Peyer's patch (tissue), 4 donors: ENCODE data around the gene GDPD2. TPM values are rescaled to one million over a fixed set of nuclear protein-coding genes. Genes with fewer than 3 reads are reported as not detected.

Experiments used
- DNase-seq, 3 donors: peaks; one replicate each; pipeline ENCODE4 v3.0.0-alpha.2; 2017 to 2019
- H3K27ac ChIP-seq, 4 donors: fragments of 200-600 bp; sonication (generic); one replicate each; pipeline ENCODE4 v1.5.1; 2016 to 2019
- H3K27me3 ChIP-seq, 2 donors: fragments of 200-600 bp; sonication (generic); one replicate each; pipeline ENCODE4 v1.5.1; 2019
- H3K36me3 ChIP-seq, 3 donors: fragments of 200-600 bp; sonication (generic); one replicate each; pipeline ENCODE4 v1.5.1; 2016 to 2019
- H3K4me1 ChIP-seq, 4 donors: fragments of 200-600 bp; sonication (generic); one replicate each; pipeline ENCODE4 v1.5.1; 2016 to 2019
- H3K4me3 ChIP-seq, 4 donors: fragments of 200-600 bp; sonication (generic); 1 replicate in 3 of 4; 2 replicates in 1 of 4; pipeline ENCODE4 v1.5.1; 2016 to 2019; ENCODE audit warnings: mild to moderate bottlenecking in 1 of 4
- H3K9me3 ChIP-seq, 4 donors: fragments of 200-600 bp; sonication (generic); one replicate each; pipeline ENCODE4 v1.5.1; 2016 to 2019; ENCODE audit warnings: mild to moderate bottlenecking in 1 of 4
- POLR2A ChIP-seq, 2 donors: fragments of 450-650 bp; IDR thresholded peaks; one replicate each; pipeline ENCODE4 v1.5.1; 2017; ENCODE audit warnings: antibody characterized with exemption in 2 of 2, mild to moderate bottlenecking in 2 of 2, moderate library complexity in 2 of 2
- small RNA-seq, 2 donors: library from RNA; depleted of rRNA; stranded (forward); fragments of <200 nt; gene quantifications; one replicate each; pipeline ENCODE3, GENCODE V24; 2016
- total RNA-seq, 4 donors: library from RNA; depleted of rRNA; stranded (reverse); fragments of >200 nt; gene quantifications; one replicate each; pipeline ENCODE4 v1.1.0, GENCODE V29; 2016
- TF ChIP-seq, protein P1 (sequence below), 6 experiments: fragments of 450-650 bp in 4 of 6; fragments of 200-600 bp in 2 of 6; sonication (generic) in 1 of 6; IDR thresholded peaks; one replicate each; pipeline ENCODE4 v1.5.1; 2017 to 2019; ENCODE audit warnings: antibody characterized with exemption in 6 of 6, mild to moderate bottlenecking in 3 of 6, moderate library complexity in 1 of 6

The GDPD2 gene
- total RNA-seq, 4 donors from 2014 or later: 37.0 to 84.4 (median 78.8) TPM; not detected in 1

DNA sequence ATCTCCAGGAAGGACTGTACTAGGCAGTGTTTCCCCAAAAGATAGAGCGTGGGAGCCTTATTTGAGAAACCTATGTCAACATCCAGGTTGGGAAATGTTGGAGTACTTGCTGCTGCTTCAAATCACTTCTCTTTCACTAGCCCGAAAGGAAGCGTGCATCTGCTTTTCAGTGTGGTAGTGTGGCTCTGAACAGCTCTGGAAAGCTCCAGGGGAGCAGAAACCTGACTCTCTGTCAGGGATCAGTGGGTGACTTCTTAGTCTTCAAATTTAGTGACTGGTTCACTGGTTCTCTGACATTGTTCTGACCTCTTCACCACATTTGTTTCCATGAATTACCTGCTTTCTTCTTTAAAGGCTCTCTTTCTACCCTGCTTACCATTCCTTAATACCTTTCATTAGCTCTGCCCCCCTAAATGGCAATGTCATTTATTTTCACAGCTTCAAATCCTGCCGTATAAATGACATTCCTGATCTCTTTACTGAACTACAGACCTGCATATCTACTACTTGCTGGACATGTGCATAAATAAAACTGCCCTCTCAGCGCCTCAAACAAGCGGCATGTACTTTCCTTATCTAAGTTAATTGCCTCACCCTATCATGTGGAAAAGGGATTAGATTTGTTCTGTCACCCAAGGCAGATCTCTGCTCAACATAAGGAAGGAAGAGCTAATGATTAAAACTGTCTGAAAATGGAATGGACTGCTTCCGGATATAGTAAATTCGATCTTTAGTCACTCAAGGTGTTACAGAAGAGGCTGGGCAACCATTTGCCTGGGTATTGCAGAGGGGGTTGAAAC is 58.6 kb downstream of the GDPD2 start:
- peak overlapping the region in 3 of 4 donors; percentile 53 to 84 (median 79) for H3K27ac ChIP-seq
- TF ChIP-seq POLR2A (IDR thresholded peaks at IDR 0.05): no peak
- TF ChIP-seq, protein P1, sequence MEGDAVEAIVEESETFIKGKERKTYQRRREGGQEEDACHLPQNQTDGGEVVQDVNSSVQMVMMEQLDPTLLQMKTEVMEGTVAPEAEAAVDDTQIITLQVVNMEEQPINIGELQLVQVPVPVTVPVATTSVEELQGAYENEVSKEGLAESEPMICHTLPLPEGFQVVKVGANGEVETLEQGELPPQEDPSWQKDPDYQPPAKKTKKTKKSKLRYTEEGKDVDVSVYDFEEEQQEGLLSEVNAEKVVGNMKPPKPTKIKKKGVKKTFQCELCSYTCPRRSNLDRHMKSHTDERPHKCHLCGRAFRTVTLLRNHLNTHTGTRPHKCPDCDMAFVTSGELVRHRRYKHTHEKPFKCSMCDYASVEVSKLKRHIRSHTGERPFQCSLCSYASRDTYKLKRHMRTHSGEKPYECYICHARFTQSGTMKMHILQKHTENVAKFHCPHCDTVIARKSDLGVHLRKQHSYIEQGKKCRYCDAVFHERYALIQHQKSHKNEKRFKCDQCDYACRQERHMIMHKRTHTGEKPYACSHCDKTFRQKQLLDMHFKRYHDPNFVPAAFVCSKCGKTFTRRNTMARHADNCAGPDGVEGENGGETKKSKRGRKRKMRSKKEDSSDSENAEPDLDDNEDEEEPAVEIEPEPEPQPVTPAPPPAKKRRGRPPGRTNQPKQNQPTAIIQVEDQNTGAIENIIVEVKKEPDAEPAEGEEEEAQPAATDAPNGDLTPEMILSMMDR (IDR thresholded peaks at IDR 0.05): no peak
- H3K36me3 ChIP-seq: no peaks in the 10 kb centered on the region
- H3K27me3 ChIP-seq: no peaks in the 10 kb centered on the region
- H3K4me1 ChIP-seq: peaks cover 0 to 20% (median 0%) of the 10 kb centered on the region in 4 donors
- H3K4me3 ChIP-seq: no peak overlapping the region
- DNase-seq: no peak
- H3K9me3 ChIP-seq: no peaks in the 10 kb centered on the region

DNA sequence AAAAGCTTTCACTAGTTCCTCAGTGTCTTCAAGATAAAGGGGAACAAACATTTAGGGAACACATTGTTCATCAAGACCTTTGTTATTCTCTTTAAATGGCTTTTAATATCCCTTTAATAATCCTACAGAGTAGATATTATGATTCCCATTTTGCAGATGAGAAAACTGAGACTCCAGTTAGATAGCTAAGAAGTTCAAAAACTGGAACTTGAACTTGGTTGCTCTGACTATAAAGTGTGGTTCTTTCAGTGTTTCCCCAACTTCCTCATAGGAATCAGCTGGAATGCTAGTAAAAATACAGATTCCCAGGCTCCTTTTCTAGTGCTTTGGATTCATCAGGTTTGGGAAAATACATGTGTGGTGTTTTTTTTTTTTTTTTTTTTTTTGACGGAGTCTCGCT is 59.2 kb downstream of the GDPD2 start:
- Histone ChIP-seq H3K27me3 (no peaks in the 10 kb centered on the region), H3K4me3 (no peak overlapping the region), H3K4me1 (peaks cover 0 to 20% (median 0%) of the 10 kb centered on the region in 4 donors), H3K36me3 (no peaks in the 10 kb centered on the region), H3K27ac (peak overlapping the region in 2 of 4 donors; percentile 79 to 84), H3K9me3 (no peaks in the 10 kb centered on the region)
- TF ChIP-seq, protein P1 (IDR thresholded peaks at IDR 0.05): no peak
- no peak for TF ChIP-seq POLR2A (IDR thresholded peaks at IDR 0.05)
- no peak for DNase-seq

Small RNAs within 50 kb of the gene (small RNA-seq; reads per million reads assigned to genes)
- gene RNU4-81P: 0 reads per million in 2 donors
- 0.45 to 0.59 reads per million in 2 donors for gene RNY4P23

Other genes starting within 250 kb of the GDPD2 start
- not detected for gene DGAT2L6, start 245.8 kb upstream of the GDPD2 start, total RNA-seq
- not detected for gene AWAT1, start 188.7 kb upstream of the GDPD2 start, total RNA-seq
- gene P2RY4, start 163.1 kb upstream of the GDPD2 start, total RNA-seq: 10 to 100 TPM in 2 of 4 donors, 1 to 10 TPM in 2; 1.7 to 19.4 (median 13.2) TPM
- 1 to 10 TPM in 2 of 4 donors, not detected in 2; 3.2 to 3.3 TPM for gene ARR3, start 155.0 kb upstream of the GDPD2 start, total RNA-seq
- not detected for gene RAB41, start 141.1 kb upstream of the GDPD2 start, total RNA-seq
- gene PDZD11, start 133.4 kb upstream of the GDPD2 start, total RNA-seq: 10 to 100 TPM; 23.6 to 32.6 (median 28.2) TPM
- gene KIF4A, start 133.2 kb upstream of the GDPD2 start, total RNA-seq: 10 to 100 TPM in 1 of 4 donors, 1 to 10 TPM in 3; 1.3 to 17.3 (median 4.6) TPM
- 10 to 100 TPM; 33.8 to 58.9 (median 52.8) TPM for gene DLG3, start 21.5 kb downstream of the GDPD2 start, total RNA-seq